ENCODE data around the gene PLD4. TPM values are rescaled to one million over a fixed set of nuclear protein-coding genes. Genes with fewer than 3 reads are reported as not detected.
"Not testable (repeated sequence)": the region's sequence is repeated elsewhere in the genome, so short reads cannot be mapped to it uniquely, and the experiment has no call there.

The PLD4 gene
- total and polyA plus RNA-seq, 9 donors = 0.12 to 3.2 (median 1.0) TPM; not detected in 1

- Histone ChIP-seq H3K9me3 (peaks cover 0 to 7% of the 10 kb centered on the region in 2 donors), H3K27me3 (no peaks in the 10 kb centered on the region), H3K4me3 (no peak overlapping the region), H3K4me1 (ENCODE audit: insufficient read depth) (no peaks in the 10 kb centered on the region), H3K27ac (no peak overlapping the region), H3K36me3 (no peaks in the 10 kb centered on the region)
- intact Hi-C loops (cut with DNase I) = no loop called here
- 84 to 92% (median 91%) methylated on average over 3 of the region's 3 CpGs for WGBS, 3 donors
- no peak for DNase-seq
- TF ChIP-seq POLR2A (IDR thresholded peaks at IDR 0.05) (no peak), CTCF (IDR thresholded peaks at IDR 0.05) (no peak), EP300 (IDR thresholded peaks at IDR 0.05) (no peak)
Observed at GRCh38 chr14:104912053-104912452, 12.6 kb upstream of the PLD4 start.

- 88 to 92% (median 92%) methylated on average over 7 of the region's 7 CpGs for WGBS, 3 donors
- Histone ChIP-seq H3K4me1 (ENCODE audit: insufficient read depth) (no peaks in the 10 kb centered on the region), H3K36me3 (no peaks in the 10 kb centered on the region), H3K27ac (no peak overlapping the region), H3K9me3 (peaks cover 0 to 7% of the 10 kb centered on the region in 2 donors), H3K27me3 (no peaks in the 10 kb centered on the region), H3K4me3 (no peak overlapping the region)
- intact Hi-C loops (cut with DNase I) = no loop called here
- TF ChIP-seq POLR2A (IDR thresholded peaks at IDR 0.05) (no peak), CTCF (IDR thresholded peaks at IDR 0.05) (no peak), EP300 (IDR thresholded peaks at IDR 0.05) (no peak)
- no peak for DNase-seq
Observed at GRCh38 chr14:104913435-104913834, 11.2 kb upstream of the PLD4 start.

GRCh38 chr14:104917116-104917515 lies 7.6 kb upstream of the PLD4 start:
- H3K4me1 ChIP-seq (ENCODE audit: insufficient read depth) = no peaks in the 10 kb centered on the region
- 82 to 86% (median 86%) methylated on average over 9 of the region's 9 CpGs for WGBS, 3 donors
- H3K4me3 ChIP-seq = no peak overlapping the region
- H3K9me3 ChIP-seq = peaks cover 0 to 3% of the 10 kb centered on the region in 2 donors
- H3K27ac ChIP-seq = no peak overlapping the region
- H3K36me3 ChIP-seq = no peaks in the 10 kb centered on the region
- H3K27me3 ChIP-seq = no peaks in the 10 kb centered on the region
- DNase-seq = no peak
- no peak for TF ChIP-seq POLR2A (IDR thresholded peaks at IDR 0.05)
- TF ChIP-seq CTCF (IDR thresholded peaks at IDR 0.05) = no peak
- no peak for TF ChIP-seq EP300 (IDR thresholded peaks at IDR 0.05)
- intact Hi-C loops (cut with DNase I) = no loop called here

GRCh38 chr14:104917993-104918392 lies 6.7 kb upstream of the PLD4 start:
- no peak overlapping the region for H3K27ac ChIP-seq
- no peaks in the 10 kb centered on the region for H3K27me3 ChIP-seq
- intact Hi-C loops (cut with DNase I) = no loop called here
- DNase-seq = no peak
- no peaks in the 10 kb centered on the region for H3K4me1 ChIP-seq (ENCODE audit: insufficient read depth)
- H3K4me3 ChIP-seq = no peak overlapping the region
- 67 to 72% (median 68%) methylated on average over 4 of the region's 4 CpGs for WGBS, 3 donors
- no peaks in the 10 kb centered on the region for H3K9me3 ChIP-seq
- no peak for TF ChIP-seq POLR2A (IDR thresholded peaks at IDR 0.05)
- TF ChIP-seq CTCF (IDR thresholded peaks at IDR 0.05) = no peak
- TF ChIP-seq EP300 (IDR thresholded peaks at IDR 0.05) = no peak
- no peaks in the 10 kb centered on the region for H3K36me3 ChIP-seq

- H3K36me3 ChIP-seq; DNase-seq; H3K4me1 ChIP-seq (ENCODE audit: insufficient read depth); H3K9me3 ChIP-seq; H3K4me3 ChIP-seq; H3K27me3 ChIP-seq; intact Hi-C loops (cut with DNase I); H3K27ac ChIP-seq: not testable (repeated sequence)
- 65 to 67% (median 67%) methylated on average over 12 of the region's 12 CpGs for WGBS, 3 donors
Observed at GRCh38 chr14:104919152-104919992, 5.3 kb upstream of the PLD4 start.
